Bronchial epithelial cell (primary cell): ENCODE results near the gene SCFD2. TPM values are rescaled to one million over a fixed set of nuclear protein-coding genes. Genes with fewer than 3 reads are reported as not detected.

ENCODE experiments used
- DNase-seq: peaks from one replicate; pipeline ENCODE4 v3.0.0-alpha.2; 2010; ENCODE audit warnings: low read depth
- FAIRE-seq: peaks from 2 replicates; lab custom pipeline; 2011; peaks lifted over from hg19 to GRCh38; lab: Jason Lieb, UNC
- H3K27me3 ChIP-seq: 2 replicates; pipeline ENCODE4 v1.5.1; 2011; ENCODE audit warnings: low read length; ENCODE audit not compliant: control insufficient read depth, insufficient read depth
- H3K36me3 ChIP-seq: 2 replicates; pipeline ENCODE4 v1.5.1; 2011; ENCODE audit warnings: low read length; ENCODE audit not compliant: control insufficient read depth, insufficient read depth
- H3K4me3 ChIP-seq: 2 replicates; pipeline ENCODE4 v1.5.1; 2011; ENCODE audit warnings: mild to moderate bottlenecking, low read depth, low read length, control low read depth
- total RNA-seq: library from RNA; depleted of rRNA; stranded (reverse); fragments of >200 nt; gene quantifications from 2 replicates; pipeline ENCODE4 v1.2.1, GENCODE V29; 2014
- TF ChIP-seq, protein P1 (sequence below): IDR thresholded peaks from 2 replicates; pipeline ENCODE4 v1.5.1; 2011; ENCODE audit warnings: mild to moderate bottlenecking, moderate library complexity, low read length, control low read depth, inconsistent platforms; ENCODE audit not compliant: insufficient read depth, severe bottlenecking

SCFD2 gene
- total RNA-seq, 1 donor from 2014 or later = 21.9 TPM

DNA sequence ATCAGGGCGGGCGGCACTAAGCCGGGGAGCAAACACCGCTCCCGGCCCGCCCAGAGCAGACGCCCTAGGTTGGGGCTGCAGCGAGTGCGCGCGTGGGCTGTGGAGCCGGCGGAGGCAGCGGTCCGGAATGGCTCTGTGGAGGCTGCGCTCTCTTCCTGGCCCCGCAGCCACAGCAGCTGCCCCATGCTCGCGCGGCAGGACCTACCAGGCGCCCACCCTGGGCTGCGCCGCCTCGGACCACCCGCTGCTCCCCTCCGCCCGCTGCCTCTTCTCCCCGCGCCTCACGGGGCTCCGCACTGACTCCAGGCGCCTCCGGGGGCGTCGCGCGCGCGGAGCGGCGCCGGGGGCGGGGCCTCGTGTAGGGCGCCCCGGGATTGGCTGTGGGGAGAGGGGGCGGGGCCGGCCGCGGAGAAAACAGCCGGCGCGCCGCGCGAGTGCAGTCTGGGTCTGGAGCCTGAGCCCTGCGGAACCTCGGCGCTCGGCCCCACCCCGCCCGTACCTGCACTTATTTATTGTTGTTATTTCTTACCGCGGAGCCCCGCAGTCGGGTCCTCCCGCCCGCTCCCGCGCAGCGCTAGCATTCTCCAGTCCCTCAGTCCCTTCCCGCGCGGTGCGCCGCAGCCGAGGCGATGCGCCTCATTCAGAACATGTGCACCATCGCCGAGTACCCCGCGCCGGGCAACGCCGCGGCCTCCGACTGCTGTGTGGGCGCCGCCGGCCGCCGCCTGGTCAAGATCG, 503.8 kb downstream of the SCFD2 start, which contains the start of gene RASL11B:
Gene RASL11B (plus strand): TSS at position 439 of the 738 bp plus-strand sequence. CDS start 191 bp downstream, at position 630.
- DNase-seq (peak; percentile 38), FAIRE-seq (no peak)
- H3K4me3 ChIP-seq = peak within 1 kb of the TSS; percentile 69
- TF ChIP-seq, protein P1, sequence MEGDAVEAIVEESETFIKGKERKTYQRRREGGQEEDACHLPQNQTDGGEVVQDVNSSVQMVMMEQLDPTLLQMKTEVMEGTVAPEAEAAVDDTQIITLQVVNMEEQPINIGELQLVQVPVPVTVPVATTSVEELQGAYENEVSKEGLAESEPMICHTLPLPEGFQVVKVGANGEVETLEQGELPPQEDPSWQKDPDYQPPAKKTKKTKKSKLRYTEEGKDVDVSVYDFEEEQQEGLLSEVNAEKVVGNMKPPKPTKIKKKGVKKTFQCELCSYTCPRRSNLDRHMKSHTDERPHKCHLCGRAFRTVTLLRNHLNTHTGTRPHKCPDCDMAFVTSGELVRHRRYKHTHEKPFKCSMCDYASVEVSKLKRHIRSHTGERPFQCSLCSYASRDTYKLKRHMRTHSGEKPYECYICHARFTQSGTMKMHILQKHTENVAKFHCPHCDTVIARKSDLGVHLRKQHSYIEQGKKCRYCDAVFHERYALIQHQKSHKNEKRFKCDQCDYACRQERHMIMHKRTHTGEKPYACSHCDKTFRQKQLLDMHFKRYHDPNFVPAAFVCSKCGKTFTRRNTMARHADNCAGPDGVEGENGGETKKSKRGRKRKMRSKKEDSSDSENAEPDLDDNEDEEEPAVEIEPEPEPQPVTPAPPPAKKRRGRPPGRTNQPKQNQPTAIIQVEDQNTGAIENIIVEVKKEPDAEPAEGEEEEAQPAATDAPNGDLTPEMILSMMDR = no peak
- H3K27me3 ChIP-seq = no peaks in the 10 kb centered on the region
- peaks cover 3% of the 10 kb centered on the region for H3K36me3 ChIP-seq

DNA sequence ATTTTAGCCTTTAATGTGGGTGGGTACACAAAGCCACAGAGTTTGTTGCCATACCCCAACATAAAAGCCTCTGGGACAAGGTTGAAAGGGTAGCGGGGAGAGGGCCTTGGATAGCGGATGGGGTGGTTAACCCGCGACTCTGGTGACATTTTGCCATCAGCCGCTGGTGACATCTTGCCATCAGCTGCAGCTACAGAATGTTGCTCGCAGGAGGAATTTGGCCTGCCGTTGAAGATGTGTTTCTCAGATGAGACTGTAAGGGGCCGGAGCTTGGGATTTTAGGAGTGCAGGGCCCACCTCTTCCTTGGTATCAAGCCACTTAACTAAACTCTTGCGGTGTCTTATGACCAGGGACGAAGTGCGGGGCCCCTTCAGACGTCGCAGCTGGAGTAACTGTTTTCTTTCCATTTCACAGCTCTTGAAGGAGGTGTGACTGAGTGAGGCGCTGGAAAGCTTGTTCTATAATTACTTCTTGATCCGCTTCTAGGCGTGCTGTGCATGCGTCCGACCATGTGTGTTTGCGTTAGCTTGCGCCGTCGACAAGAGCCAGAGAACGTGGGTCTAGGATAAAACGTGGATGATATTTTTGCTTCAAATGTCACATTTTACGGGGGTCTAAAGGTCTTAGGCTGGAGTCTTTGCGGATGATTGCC, 504.6 kb downstream of the SCFD2 start:
- FAIRE-seq (peak; percentile 18), DNase-seq (no peak)
- Histone ChIP-seq H3K27me3 (no peaks in the 10 kb centered on the region), H3K4me3 (peak overlapping the region; percentile 69), H3K36me3 (peaks cover 3% of the 10 kb centered on the region)
- TF ChIP-seq, protein P1 = no peak

DNA sequence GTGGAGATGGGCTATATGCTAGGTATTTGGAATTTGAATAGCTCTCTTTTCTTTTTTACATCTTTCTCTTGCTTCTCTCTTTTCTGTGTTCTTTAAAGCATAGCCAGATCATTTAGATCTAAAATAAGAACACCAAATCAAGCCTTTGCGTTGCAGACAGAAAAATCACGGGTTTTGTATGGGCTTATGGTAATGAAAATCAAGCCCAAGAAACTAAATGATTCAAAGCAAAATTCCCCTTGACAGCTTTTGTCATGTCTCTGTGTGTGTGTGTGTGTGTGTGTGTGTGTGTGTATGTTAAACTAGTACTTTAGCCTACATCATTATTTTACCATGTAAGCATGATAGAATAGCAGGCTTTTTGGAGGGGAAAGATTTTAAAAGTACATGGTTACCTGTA, 505.5 kb downstream of the SCFD2 start:
- no peak for FAIRE-seq
- Histone ChIP-seq H3K27me3 (no peaks in the 10 kb centered on the region), H3K4me3 (no peak overlapping the region), H3K36me3 (no peaks in the 10 kb centered on the region)
- DNase-seq = no peak
- TF ChIP-seq, protein P1 = no peak

DNA sequence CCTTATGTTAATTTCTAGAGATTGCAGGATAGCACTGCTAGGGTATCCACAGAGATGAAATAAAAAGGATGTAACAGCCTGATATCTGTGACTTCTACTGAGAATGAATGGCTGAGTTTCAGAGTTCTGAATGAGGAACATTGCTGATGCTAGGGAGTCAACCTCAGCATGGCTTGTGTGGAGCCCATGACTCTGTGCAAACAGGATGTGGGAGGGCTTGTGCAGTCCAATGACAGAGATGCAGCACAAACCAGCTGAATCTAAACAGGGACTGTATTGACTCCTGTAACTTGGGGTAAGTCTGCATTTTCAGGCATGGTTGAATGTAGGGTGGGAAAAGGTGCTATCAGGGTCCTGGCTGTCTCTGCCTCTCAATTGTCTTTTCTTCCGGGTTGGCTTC, 509.1 kb downstream of the SCFD2 start:
- H3K27me3 ChIP-seq = no peaks in the 10 kb centered on the region
- TF ChIP-seq, protein P1 = no peak
- no peak overlapping the region for H3K4me3 ChIP-seq
- DNase-seq = no peak
- FAIRE-seq = peak; percentile 28
- no peaks in the 10 kb centered on the region for H3K36me3 ChIP-seq

DNA sequence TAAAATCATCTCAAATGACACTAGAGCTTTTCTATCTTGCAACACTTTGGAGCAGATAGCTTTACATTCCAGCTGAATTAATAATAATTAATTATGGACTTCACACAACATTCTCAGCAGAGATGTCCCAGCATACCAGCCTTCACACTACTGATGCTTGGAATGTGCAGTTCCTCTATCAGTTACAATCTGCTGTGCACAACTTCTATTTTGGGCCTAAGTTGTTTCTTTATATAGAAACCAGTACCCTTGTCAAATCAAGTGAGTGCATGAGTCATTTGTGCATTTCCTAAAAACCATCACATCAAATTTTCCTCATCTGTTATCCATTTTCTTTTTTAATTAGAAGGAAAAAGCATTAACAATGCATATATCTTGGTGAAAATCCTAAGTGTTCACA, 512.5 kb downstream of the SCFD2 start:
- no peaks in the 10 kb centered on the region for H3K36me3 ChIP-seq
- TF ChIP-seq, protein P1 = no peak
- FAIRE-seq (no peak), DNase-seq (peak; percentile 45)
- H3K27me3 ChIP-seq = no peaks in the 10 kb centered on the region
- no peak overlapping the region for H3K4me3 ChIP-seq
